Measurements from ENCODE around the gene STXBP6. TPM values are rescaled to one million over a fixed set of nuclear protein-coding genes. Genes with fewer than 3 reads are reported as not detected.

The STXBP6 gene
- total and polyA plus RNA-seq, 2 of the 13 experiments (the other 11 are each of a cell fraction or from before 2014, with no cell fraction given) = 35.3 to 42.8 TPM

- FAIRE-seq (no peak), DNase-seq (ENCODE audit: low spot score) (no peak), ATAC-seq (no peak)
- Histone ChIP-seq H3K4me1 (ENCODE audit: insufficient read depth, low read length) (no peaks in the 10 kb centered on the region), H3K36me3 (replicated peaks in 1 of 2; ENCODE audit: control insufficient read depth in 1 of 2, insufficient read depth in 2 of 2, low read length in 2 of 2) (no peaks in the 10 kb centered on the region), H3K4me2 (ENCODE audit: low read depth, low read length) (no peak overlapping the region), H3K9ac (ENCODE audit: insufficient read depth, low read depth, low read length) (no peak overlapping the region), H3K9me3 (ENCODE audit: low read length) (no peaks in the 10 kb centered on the region), H2AFZ (ENCODE audit: low read length) (no peak overlapping the region), H4K20me1 (ENCODE audit: insufficient read depth, low read length) (no peaks in the 10 kb centered on the region), H3K27me3 (ENCODE audit: control insufficient read depth in 1 of 2, insufficient read depth in 2 of 2, low read length in 2 of 2) (no peaks in the 10 kb centered on the region), H3K79me2 (ENCODE audit: insufficient read depth, low read length) (no peaks in the 10 kb centered on the region), H3K4me3 (replicated peaks in 1 of 3; ENCODE audit: insufficient read depth in 1 of 3, low read depth in 2 of 3, low read length in 3 of 3) (no peak overlapping the region), H3K27ac (ENCODE audit: extremely low read length, insufficient read depth, low read length) (no peak overlapping the region)
- ChIA-PET POLR2A (interaction anchor here (1.0 kb wide), 1 partner anchor 18 kb away, joined by 3 read pairs; no protein-coding TSS in a partner anchor), CTCF (ENCODE audit: low intra/inter-chr PET ratio, low total read pairs) (no interaction called here)
- in situ Hi-C loops (cut with HindIII; ENCODE audit: extremely low pct_ligation_motif_present, low pct_unique_long_range_greater_than_20kb) = no loop called here
- 87% methylated on average over 6 of the region's 6 CpGs for WGBS (ENCODE audit: low lambda C conversion rate)
- intact Hi-C loops (cut with micrococcal nuclease; ENCODE audit: unreplicated experiment) = no loop called here
- no TSS peak for BruUV-seq (replicated peaks)
- TF ChIP-seq FIP1L1 (IDR thresholded peaks at IDR 0.05; ENCODE audit: borderline replicate concordance, insufficient read depth, low read depth, low read length) (no peak), ZNF407 (CRISPR knock-in tag; IDR thresholded peaks at IDR 0.05; ENCODE audit: not compliant biosample characterization) (no peak), ATF6 (CRISPR knock-in tag; conservative IDR thresholded peaks at IDR 0.05) (no peak), NRL (CRISPR knock-in tag; IDR thresholded peaks at IDR 0.05; ENCODE audit: borderline replicate concordance) (no peak), FOXJ3 (CRISPR knock-in tag; IDR thresholded peaks at IDR 0.05; ENCODE audit: borderline replicate concordance) (no peak)
- TF ChIP-seq, protein P1, sequence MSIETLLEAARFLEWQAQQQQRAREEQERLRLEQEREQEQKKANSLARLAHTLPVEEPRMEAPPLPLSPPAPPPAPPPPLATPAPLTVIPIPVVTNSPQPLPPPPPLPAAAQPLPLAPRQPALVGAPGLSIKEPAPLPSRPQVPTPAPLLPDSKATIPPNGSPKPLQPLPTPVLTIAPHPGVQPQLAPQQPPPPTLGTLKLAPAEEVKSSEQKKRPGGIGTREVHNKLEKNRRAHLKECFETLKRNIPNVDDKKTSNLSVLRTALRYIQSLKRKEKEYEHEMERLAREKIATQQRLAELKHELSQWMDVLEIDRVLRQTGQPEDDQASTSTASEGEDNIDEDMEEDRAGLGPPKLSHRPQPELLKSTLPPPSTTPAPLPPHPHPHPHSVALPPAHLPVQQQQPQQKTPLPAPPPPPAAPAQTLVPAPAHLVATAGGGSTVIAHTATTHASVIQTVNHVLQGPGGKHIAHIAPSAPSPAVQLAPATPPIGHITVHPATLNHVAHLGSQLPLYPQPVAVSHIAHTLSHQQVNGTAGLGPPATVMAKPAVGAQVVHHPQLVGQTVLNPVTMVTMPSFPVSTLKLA (IDR thresholded peaks at IDR 0.05) = no peak
- TF ChIP-seq, protein P2, sequence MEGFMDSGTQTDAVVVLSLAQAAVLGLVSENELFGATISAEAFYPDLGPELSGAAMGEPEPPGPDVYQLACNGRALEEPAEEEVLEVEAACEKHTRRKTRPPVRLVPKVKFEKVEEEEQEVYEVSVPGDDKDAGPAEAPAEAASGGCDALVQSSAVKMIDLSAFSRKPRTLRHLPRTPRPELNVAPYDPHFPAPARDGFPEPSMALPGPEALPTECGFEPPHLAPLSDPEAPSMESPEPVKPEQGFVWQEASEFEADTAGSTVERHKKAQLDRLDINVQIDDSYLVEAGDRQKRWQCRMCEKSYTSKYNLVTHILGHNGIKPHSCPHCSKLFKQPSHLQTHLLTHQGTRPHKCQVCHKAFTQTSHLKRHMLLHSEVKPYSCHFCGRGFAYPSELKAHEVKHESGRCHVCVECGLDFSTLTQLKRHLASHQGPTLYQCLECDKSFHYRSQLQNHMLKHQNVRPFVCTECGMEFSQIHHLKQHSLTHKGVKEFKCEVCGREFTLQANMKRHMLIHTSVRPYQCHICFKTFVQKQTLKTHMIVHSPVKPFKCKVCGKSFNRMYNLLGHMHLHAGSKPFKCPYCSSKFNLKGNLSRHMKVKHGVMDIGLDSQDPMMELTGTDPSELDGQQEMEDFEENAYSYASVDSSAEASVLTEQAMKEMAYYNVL (CRISPR knock-in tag; IDR thresholded peaks at IDR 0.05; ENCODE audit: borderline replicate concordance) = no peak
Observed at GRCh38 chr14:24996930-24997725, 52.8 kb downstream of the STXBP6 start.

Measured in HepG2 (cell line).